ENCODE results near the gene ITGB1BP1. TPM values are rescaled to one million over a fixed set of nuclear protein-coding genes. Genes with fewer than 3 reads are reported as not detected.

The ITGB1BP1 gene
- polyA plus RNA-seq, 1 experiment = 50.7 TPM

DNA sequence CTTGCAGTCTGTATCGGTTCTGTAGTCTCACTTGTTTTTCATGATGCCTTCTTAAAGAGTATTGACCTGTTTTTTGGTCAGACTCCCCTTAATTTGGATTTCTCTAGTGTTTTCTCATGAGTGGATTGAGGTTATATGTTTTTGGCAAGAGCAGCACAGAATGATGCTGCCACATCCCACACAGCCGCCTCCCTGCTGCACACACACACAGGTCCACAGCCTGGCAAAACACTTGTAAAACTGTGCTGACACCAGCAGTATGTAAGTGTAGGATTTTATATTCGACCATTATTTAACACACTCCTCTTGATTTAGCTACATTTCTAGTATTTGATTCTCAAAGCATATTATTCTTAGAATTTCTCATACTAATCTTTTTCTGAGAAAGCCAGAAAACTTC, 68.1 kb downstream of the ITGB1BP1 start:
- Histone ChIP-seq H3K27me3 (ENCODE audit: control insufficient read depth, insufficient read depth, low read length) (no peaks in the 10 kb centered on the region), H3K36me3 (ENCODE audit: control insufficient read depth, insufficient read depth, low read length) (peaks cover 24% of the 10 kb centered on the region), H3K4me3 (ENCODE audit: low read depth, low read length) (no peak overlapping the region)
- DNase-seq (ENCODE audit: low read depth) = no peak
- ChIA-PET CTCF (interaction anchor here (0.6 to 1.4 kb wide), 3 partner anchors 16 to 236 kb away, joined by 3 to 5 read pairs (median 4); no protein-coding TSS in a partner anchor), POLR2A (no interaction called here)
- TF ChIP-seq CTCF (IDR thresholded peaks at IDR 0.05; ENCODE audit: insufficient read depth, low read depth, low read length) = no peak

- H3K27me3 ChIP-seq (ENCODE audit: control insufficient read depth, insufficient read depth, low read length) = no peaks in the 10 kb centered on the region
- ChIA-PET POLR2A (no interaction called here), CTCF (interaction anchor here (1.4 kb wide), 1 partner anchor 211 kb away, joined by 3 read pairs; no protein-coding TSS in a partner anchor)
- no peak for TF ChIP-seq CTCF (IDR thresholded peaks at IDR 0.05; ENCODE audit: insufficient read depth, low read depth, low read length)
- no peak overlapping the region for H3K4me3 ChIP-seq (ENCODE audit: low read depth, low read length)
- DNase-seq (ENCODE audit: low read depth) = no peak
- H3K36me3 ChIP-seq (ENCODE audit: control insufficient read depth, insufficient read depth, low read length) = peaks cover 23% of the 10 kb centered on the region
Measured at GRCh38 chr2:9354318-9354717, 69.0 kb downstream of the ITGB1BP1 start.

Other genes starting within 250 kb of the ITGB1BP1 start
- gene ASAP2, start 216.7 kb downstream of the ITGB1BP1 start, polyA plus RNA-seq (2011; rRNA removed) = 14.1 and 18.2 TPM in 2 replicates
- 12.5 and 31.5 TPM in 2 replicates for gene CPSF3, start 126 bp upstream of the ITGB1BP1 start, polyA plus RNA-seq (2011; rRNA removed)
- gene IAH1, start 51.0 kb upstream of the ITGB1BP1 start, polyA plus RNA-seq (2011; rRNA removed) = 92.2 and 120 TPM in 2 replicates
- 8.7 and 11.1 TPM in 2 replicates for gene ADAM17, start 132.3 kb upstream of the ITGB1BP1 start, polyA plus RNA-seq (2011; rRNA removed)
- gene YWHAQ, start 207.5 kb upstream of the ITGB1BP1 start, polyA plus RNA-seq (2011; rRNA removed) = 235 and 305 TPM in 2 replicates

All from BJ (cell line).